Activated CD8-positive, alpha-beta T cell treated with anti-CD3 and anti-CD28 coated beads, Interleukin-2, amount 10 ng/mL, durations not matched to agents 7 days and 5 days (primary cell): ENCODE data around the gene BAZ1A. TPM values are rescaled to one million over a fixed set of nuclear protein-coding genes. Genes with fewer than 3 reads are reported as not detected.
"Not testable (repeated sequence)": the region's sequence is repeated elsewhere in the genome, so short reads cannot be mapped to it uniquely, and the experiment has no call there.

Source experiments
- ATAC-seq: fragments of 150-1000 bp; cut with Tn5 transposase; one replicate; pipeline ENCODE4 v1.10.0; 2021; ENCODE audit warnings: moderate library complexity
- CTCF ChIA-PET: fragments of 350-600 bp; sonication (Branson Sonifier 250); formaldehyde crosslinking; loops from one replicate; lab custom pipeline; 2021; ENCODE audit warnings: antibody characterized with exemption; lab: Charles Lee
- POLR2A ChIA-PET: fragments of 350-600 bp; sonication (Branson Sonifier 250); formaldehyde crosslinking; loops from one replicate; lab custom pipeline; 2021; ENCODE audit warnings: antibody characterized with exemption; lab: Charles Lee
- DNase-seq: peaks from one replicate; pipeline ENCODE4 v3.0.0-alpha.2; 2020
- H3K27ac Mint-ChIP-seq: one replicate; pipeline ENCODE4 v1.8.0; 2021; ENCODE audit warnings: mild to moderate bottlenecking, mixed read lengths
- H3K27me3 Mint-ChIP-seq: one replicate; pipeline ENCODE4 v1.8.0; 2021; ENCODE audit warnings: low read depth, mixed read lengths
- H3K36me3 Mint-ChIP-seq: one replicate; pipeline ENCODE4 v1.8.0; 2021; ENCODE audit warnings: low read depth, mixed read lengths
- H3K4me1 Mint-ChIP-seq: one replicate; pipeline ENCODE4 v1.8.0; 2021; ENCODE audit warnings: low read depth, mixed read lengths
- H3K4me3 Mint-ChIP-seq: one replicate; pipeline ENCODE4 v1.8.0; 2021; ENCODE audit warnings: mild to moderate bottlenecking, mixed read lengths
- H3K9me3 Mint-ChIP-seq: one replicate; pipeline ENCODE4 v1.8.0; 2022; ENCODE audit warnings: mixed read lengths; ENCODE audit not compliant: insufficient read depth
- total RNA-seq, 2 experiments: library from RNA; stranded (reverse); gene quantifications; one replicate each; pipeline ENCODE4 v1.2.3, GENCODE V29; 2021

The BAZ1A gene
- total RNA-seq, 2 experiments from 2014 or later: 52.7 to 54.2 TPM

- no peak overlapping the region for H3K4me3 Mint-ChIP-seq
- H3K27me3 Mint-ChIP-seq: no peaks in the 10 kb centered on the region
- H3K9me3 Mint-ChIP-seq: no peaks in the 10 kb centered on the region
- ChIA-PET POLR2A (interaction anchor here (1.8 kb wide), 1 partner anchor 112 kb away, joined by 4 read pairs; the partner anchor contains the start of gene SNX6), CTCF (interaction anchor here (0.7 to 1.6 kb wide), 5 partner anchors 9 to 70 kb away, joined by 3 to 7 read pairs (median 4); no protein-coding TSS in a partner anchor)
- ATAC-seq: no peak
- DNase-seq: no peak
- H3K36me3 Mint-ChIP-seq: no peaks in the 10 kb centered on the region
- H3K4me1 Mint-ChIP-seq: peaks cover 17% of the 10 kb centered on the region
- H3K27ac Mint-ChIP-seq: peak overlapping the region; percentile 36
These were observed 132.7 kb downstream of the BAZ1A start for GRCh38 chr14:34742270-34743115.

- Mint-ChIP-seq H3K36me3 (no peaks in the 10 kb centered on the region), H3K27ac (no peak overlapping the region), H3K4me1 (peaks cover 17% of the 10 kb centered on the region), H3K27me3 (no peaks in the 10 kb centered on the region), H3K9me3 (no peaks in the 10 kb centered on the region), H3K4me3 (no peak overlapping the region)
- DNase-seq: no peak
- ATAC-seq: peak; percentile 47
- POLR2A ChIA-PET: interaction anchor here (1.8 kb wide), 1 partner anchor 112 kb away, joined by 4 read pairs; the partner anchor contains the start of gene SNX6
- CTCF ChIA-PET: interaction anchor here (0.7 to 1.6 kb wide), 4 partner anchors 8 to 70 kb away, joined by 3 to 7 read pairs (median 5); no protein-coding TSS in a partner anchor
These were observed 133.3 kb downstream of the BAZ1A start for GRCh38 chr14:34741840-34742239.

GRCh38 chr14:34740139-34740538 is 135.0 kb downstream of the BAZ1A start:
- POLR2A ChIA-PET: interaction anchor here (1.8 kb wide), 1 partner anchor 110 kb away, joined by 4 read pairs; the partner anchor contains the start of gene SNX6
- H3K36me3 Mint-ChIP-seq, H3K27me3 Mint-ChIP-seq, H3K27ac Mint-ChIP-seq, H3K4me3 Mint-ChIP-seq, DNase-seq, CTCF ChIA-PET, ATAC-seq, H3K9me3 Mint-ChIP-seq: not testable (repeated sequence)
- H3K4me1 Mint-ChIP-seq: peaks cover 17% of the 10 kb centered on the region

GRCh38 chr14:34737079-34737478 is 138.1 kb downstream of the BAZ1A start:
- H3K4me3 Mint-ChIP-seq, ATAC-seq, H3K36me3 Mint-ChIP-seq, DNase-seq, H3K27ac Mint-ChIP-seq, H3K9me3 Mint-ChIP-seq, CTCF ChIA-PET, H3K4me1 Mint-ChIP-seq, H3K27me3 Mint-ChIP-seq, POLR2A ChIA-PET: not testable (repeated sequence)

GRCh38 chr14:34733245-34733644 is 141.9 kb downstream of the BAZ1A start:
- no peak overlapping the region for H3K4me3 Mint-ChIP-seq
- H3K27ac Mint-ChIP-seq: no peak overlapping the region
- CTCF ChIA-PET: interaction anchor here (1.0 to 3.1 kb wide), 5 partner anchors 8 to 52 kb away, joined by 3 to 20 read pairs (median 3); no protein-coding TSS in a partner anchor
- DNase-seq (no peak), ATAC-seq (no peak)
- POLR2A ChIA-PET: no interaction called here
- H3K4me1 Mint-ChIP-seq: no peaks in the 10 kb centered on the region
- H3K36me3 Mint-ChIP-seq: no peaks in the 10 kb centered on the region
- H3K9me3 Mint-ChIP-seq: no peaks in the 10 kb centered on the region
- peaks cover 5% of the 10 kb centered on the region for H3K27me3 Mint-ChIP-seq

- Mint-ChIP-seq H3K27ac (no peak overlapping the region), H3K36me3 (no peaks in the 10 kb centered on the region), H3K4me1 (no peaks in the 10 kb centered on the region), H3K27me3 (peaks cover 5% of the 10 kb centered on the region), H3K9me3 (no peaks in the 10 kb centered on the region), H3K4me3 (no peak overlapping the region)
- no peak for ATAC-seq
- no peak for DNase-seq
- CTCF ChIA-PET: interaction anchor here (1.0 to 3.1 kb wide), 4 partner anchors 9 to 51 kb away, joined by 3 to 20 read pairs (median 4); no protein-coding TSS in a partner anchor
- POLR2A ChIA-PET: no interaction called here
These were observed 142.4 kb downstream of the BAZ1A start for GRCh38 chr14:34732802-34733201.

- ATAC-seq (no peak), DNase-seq (no peak)
- Mint-ChIP-seq H3K27ac (no peak overlapping the region), H3K4me3 (no peak overlapping the region), H3K4me1 (peaks cover 6% of the 10 kb centered on the region), H3K9me3 (no peaks in the 10 kb centered on the region), H3K27me3 (peaks cover 19% of the 10 kb centered on the region), H3K36me3 (no peaks in the 10 kb centered on the region)
- ChIA-PET POLR2A (no interaction called here), CTCF (interaction anchor here (1.5 to 2.7 kb wide), 9 partner anchors 9 to 112 kb away, joined by 6 to 49 read pairs (median 8); partner anchors contain the start of gene CFL2)
These were observed 151.3 kb downstream of the BAZ1A start for GRCh38 chr14:34723867-34724266.

- Mint-ChIP-seq H3K27ac (no peak overlapping the region), H3K4me1 (peaks cover 9% of the 10 kb centered on the region), H3K9me3 (no peaks in the 10 kb centered on the region), H3K4me3 (no peak overlapping the region), H3K36me3 (no peaks in the 10 kb centered on the region), H3K27me3 (peaks cover 24% of the 10 kb centered on the region)
- ATAC-seq: peak; percentile 19
- ChIA-PET CTCF (interaction anchor here (0.6 to 2.7 kb wide), 39 partner anchors 9 to 378 kb away, joined by 3 to 49 read pairs (median 5); partner anchors contain the start of genes CFL2 and SNX6), POLR2A (interaction anchor here (0.6 kb wide), 2 partner anchors 22 to 108 kb away, joined by 3 to 8 read pairs; no protein-coding TSS in a partner anchor)
- peak; percentile 52 for DNase-seq
These were observed 152.2 kb downstream of the BAZ1A start for GRCh38 chr14:34722723-34723545.

GRCh38 chr14:34721129-34721528 is 154.0 kb downstream of the BAZ1A start:
- no peak overlapping the region for H3K4me3 Mint-ChIP-seq
- no peak overlapping the region for H3K27ac Mint-ChIP-seq
- H3K4me1 Mint-ChIP-seq: peaks cover 9% of the 10 kb centered on the region
- peaks cover 26% of the 10 kb centered on the region for H3K27me3 Mint-ChIP-seq
- no peaks in the 10 kb centered on the region for H3K9me3 Mint-ChIP-seq
- CTCF ChIA-PET: no interaction called here
- POLR2A ChIA-PET: no interaction called here
- H3K36me3 Mint-ChIP-seq: no peaks in the 10 kb centered on the region
- DNase-seq (no peak), ATAC-seq (no peak)

- Mint-ChIP-seq H3K27ac (no peak overlapping the region), H3K4me1 (peaks cover 19% of the 10 kb centered on the region), H3K27me3 (peaks cover 28% of the 10 kb centered on the region), H3K4me3 (no peak overlapping the region), H3K9me3 (no peaks in the 10 kb centered on the region), H3K36me3 (peaks cover 1% of the 10 kb centered on the region)
- ATAC-seq (no peak), DNase-seq (no peak)
- CTCF ChIA-PET: interaction anchor here (0.6 kb wide), 1 partner anchor 24 kb away, joined by 3 read pairs; no protein-coding TSS in a partner anchor
- POLR2A ChIA-PET: interaction anchor here (0.6 kb wide), 1 partner anchor 782 kb away, joined by 3 read pairs; no protein-coding TSS in a partner anchor
These were observed 156.3 kb downstream of the BAZ1A start for GRCh38 chr14:34718750-34719304.
